GM19395 (cell line): Measurements from ENCODE around the gene FBXL17.

Experiments
- ATAC-seq: cut with Tn5 transposase; IDR thresholded peaks from one replicate; pipeline ENCODE4 v1.9.1; 2021; ENCODE audit warnings: mild to moderate bottlenecking, moderate library complexity; ENCODE audit not compliant: unreplicated experiment

The FBXL17 gene

DNA sequence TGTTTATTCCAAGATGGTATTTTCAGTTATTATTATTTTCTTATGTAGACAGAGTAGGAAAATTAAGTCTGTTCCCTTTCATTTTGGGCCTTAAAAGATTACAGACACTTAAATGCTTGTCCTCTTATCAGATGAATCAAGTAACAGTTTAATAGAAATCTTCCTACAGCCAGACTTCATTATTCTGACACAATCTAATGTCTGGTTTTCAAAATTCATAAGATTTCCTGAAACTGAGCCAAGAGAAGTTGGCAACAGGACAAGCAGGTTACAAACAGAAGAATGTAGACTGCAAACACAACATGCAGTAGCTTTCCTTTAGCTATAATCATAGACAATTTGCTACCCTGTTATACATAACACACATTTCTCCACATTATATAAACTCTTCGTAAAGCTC, 130.5 kb downstream of the FBXL17 start:
- ATAC-seq, result no peak

DNA sequence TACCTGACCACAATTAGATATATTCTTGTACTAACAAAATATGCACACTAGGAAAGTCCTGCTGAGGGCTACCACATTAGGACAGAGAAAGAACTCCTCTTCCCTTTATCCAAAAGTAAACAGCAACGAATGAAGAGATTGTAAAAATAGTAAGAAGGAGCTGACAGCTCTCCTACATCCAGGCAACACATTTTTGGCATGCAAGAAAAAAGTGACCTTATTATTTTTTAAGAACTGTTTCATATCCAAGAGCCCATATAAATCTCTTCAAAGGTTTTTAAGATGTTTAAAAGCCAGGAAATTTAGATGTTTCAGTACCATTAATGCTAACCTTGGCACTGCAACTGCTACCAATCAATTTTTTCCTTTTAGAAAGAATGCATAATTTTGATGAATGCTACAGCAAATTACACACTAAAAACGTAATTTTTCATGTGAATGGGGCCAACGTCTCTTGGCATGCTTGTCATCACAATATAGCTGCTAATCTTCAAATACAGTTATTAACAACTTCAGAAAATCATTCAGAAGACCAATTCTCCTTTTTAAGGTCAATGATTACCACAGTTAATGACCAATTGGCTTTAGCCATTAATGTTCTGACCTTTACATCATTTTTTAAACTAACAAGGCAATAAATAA, 132.0 kb downstream of the FBXL17 start:
- no peak for ATAC-seq

DNA sequence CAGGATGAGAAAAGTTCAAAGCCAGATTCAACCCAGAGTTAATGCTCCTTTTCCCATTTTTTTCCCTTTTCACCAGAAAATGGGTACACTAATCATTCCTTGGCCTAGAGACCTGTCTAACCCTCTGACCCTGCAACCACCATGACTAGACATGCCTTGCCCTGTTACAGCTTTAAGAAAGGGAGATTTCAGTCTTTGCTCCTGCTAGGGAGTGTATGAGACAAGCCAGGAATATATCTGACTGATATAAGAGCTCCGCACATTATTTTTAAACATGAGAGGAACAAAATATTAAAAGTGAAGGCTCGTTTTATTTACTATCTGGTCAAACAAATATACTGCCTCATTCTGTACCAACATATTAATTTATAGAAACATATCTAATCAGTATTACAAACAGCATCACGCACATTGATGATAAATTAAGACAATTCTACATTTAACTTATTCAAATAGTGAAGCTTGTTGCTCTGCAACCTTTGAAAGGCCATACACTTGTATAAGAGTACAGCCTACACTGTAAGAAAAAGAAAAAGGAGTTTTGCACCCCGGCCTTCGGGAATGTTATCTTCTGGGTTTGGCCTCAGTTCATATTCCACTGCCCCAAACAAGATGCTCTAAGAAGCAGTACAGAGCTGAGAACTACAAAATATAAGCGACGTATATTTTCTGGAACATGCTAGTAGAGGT, 132.7 kb downstream of the FBXL17 start:
- ATAC-seq, result no peak

DNA sequence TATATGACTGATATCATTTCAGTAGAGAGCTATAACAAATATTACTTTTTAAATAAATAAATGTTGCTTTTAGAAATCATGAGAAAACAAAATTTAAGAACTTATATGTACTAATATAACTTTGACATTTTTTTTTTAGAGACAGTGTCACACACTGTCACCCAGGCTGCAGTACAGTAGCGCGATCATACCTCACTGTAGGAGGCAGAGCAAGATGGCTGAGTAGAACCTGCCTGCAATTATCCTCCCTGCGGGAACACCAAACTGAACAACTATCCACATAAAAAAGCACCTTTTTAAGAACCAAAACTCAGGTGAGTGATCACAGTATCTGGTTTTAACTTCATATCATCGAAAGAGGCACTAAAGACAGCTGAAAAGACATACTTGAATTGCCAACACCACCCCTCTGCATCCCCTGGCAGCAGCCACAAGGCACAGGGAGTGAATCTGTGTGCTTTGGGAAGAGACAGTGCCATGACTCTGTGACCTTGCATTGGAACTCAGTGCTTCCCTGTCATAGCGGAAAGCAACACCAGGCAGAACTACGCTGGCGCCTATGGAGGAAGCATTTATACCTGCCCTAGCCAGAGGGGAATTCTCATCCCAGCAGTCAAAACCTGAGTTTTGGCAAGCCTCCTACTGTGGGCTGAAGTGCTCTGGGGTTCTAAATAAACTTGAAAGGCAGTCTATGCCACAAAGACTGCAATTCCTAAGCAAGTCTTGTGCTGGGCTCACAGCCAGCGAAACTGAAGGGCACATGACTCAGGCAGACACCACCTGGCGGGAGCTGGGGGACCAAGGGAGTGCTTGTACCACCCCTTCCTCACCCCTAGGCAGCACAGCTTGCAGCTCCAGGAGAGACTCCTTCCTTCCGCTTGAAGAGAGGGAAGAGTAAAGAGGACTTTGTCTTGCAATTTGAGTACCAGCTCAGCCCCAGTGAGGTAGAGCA, 142.7 kb downstream of the FBXL17 start:
- no peak for ATAC-seq

DNA sequence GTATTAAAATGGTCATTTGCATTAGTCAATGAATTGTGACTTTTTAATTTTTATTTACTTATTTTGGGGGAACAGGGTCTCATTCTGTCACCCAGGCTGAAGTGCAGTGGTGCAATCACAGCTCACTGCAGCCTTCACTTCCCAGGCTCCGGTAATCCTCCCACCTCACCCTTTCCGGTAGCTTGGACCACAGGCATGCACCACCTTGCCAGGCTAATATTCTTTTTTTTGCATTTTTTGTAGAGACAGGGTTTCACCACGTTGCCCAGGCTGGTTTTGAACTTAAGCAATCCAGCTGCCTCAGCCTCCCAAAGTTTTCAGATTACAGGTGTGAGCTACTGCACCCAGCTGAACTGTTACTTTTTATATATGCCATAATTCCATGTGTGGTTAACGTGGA, 143.4 kb downstream of the FBXL17 start:
- ATAC-seq, result no peak

DNA sequence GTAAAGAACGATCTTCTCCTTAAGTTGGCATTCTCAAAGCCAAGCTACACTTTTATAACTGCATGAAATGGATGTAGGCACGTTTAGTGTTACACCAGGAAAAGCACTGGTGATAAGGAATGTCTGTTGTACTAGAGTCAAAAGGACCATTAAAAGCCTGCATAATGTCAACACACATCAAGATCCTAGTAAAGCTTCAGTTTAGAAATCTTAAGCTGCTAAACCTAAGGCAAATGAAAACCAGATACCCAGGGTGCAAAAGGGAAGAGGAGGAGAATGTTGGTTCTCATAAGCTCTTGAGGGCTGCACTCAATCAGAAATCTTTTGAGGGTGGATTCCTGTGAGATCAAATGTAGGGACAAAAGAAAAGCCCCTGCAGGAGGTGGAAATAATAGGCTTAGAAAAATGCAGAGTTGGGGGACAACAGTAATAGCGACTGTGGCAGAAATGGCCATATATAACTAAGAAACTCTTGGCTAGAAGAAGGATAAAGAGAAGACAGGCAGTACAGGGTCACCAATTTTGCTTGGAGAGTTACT, 148.2 kb downstream of the FBXL17 start:
- no peak for ATAC-seq

DNA sequence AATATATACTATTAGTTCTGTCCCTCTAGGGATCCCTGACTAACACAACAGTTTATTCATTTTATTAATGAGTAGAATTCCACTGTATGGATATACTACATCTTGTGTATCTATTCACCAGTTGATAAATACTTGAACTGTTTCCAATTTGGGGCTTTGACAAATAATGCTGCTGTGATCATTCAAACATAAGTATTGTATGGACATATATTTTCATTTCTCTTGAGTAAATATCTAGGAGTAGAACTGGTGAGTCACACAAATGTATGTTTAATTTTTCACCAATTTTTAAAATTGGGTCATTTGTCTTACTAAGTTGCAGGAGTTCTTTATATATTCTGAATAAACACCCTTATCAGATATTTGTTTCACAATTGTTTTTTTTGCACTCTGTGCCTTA, 149.1 kb downstream of the FBXL17 start:
- no peak for ATAC-seq

DNA sequence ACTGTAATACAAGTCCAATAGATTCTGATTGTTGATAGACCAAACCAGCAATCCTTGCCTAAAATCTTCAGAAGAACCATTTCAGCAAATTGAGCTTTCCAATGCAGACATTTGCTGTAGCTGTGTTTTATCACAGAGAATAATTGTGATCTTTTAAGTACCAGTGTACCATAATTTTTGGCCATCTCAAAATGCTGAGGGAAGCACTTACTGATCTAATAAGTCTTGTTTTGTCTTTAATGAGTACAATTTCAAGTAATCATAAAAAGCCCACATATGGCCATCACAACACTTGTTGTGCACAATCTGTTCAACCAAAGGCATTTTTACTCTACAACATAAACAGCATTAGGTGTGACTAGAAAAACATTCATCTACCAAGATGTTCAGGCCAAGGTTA, 159.9 kb downstream of the FBXL17 start:
- ATAC-seq, result no peak

DNA sequence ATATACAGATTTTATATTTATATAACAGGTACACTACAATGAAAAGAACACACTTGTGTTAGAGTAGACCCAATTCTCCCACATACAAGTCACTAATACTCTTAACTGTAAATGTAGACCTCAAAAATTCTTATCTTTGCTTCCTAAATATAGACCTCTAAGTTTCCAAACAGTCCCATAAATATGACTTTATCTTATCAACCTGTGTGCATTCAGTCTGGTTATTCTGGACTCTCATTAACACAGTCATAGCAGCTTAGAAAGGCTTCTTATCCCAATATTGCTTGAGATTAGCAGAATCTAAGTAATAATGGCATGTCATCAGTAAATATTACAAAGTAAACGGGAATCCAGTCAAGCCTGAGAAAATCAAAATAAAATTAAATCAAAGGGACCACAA, 161.1 kb downstream of the FBXL17 start:
- ATAC-seq, result no peak

DNA sequence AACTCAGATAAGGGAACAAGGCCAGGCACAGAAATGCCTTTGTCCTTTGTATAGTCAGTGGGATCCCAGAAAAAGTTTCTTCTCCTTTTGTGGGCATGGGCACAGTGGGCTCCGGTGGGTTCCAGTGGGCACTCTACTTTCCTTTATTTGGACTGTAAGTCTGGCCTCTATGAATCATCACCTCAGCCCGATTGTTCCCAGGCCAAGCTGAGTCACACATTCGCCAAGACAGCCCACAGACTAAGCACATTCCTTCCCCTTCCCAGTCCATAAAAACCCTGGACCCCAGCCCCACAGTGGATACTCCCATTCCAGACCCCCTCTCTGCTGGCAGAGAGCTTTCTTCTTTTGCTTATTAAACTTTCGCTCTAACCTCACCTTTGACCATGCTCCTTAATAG, 165.0 kb downstream of the FBXL17 start:
- no peak for ATAC-seq

DNA sequence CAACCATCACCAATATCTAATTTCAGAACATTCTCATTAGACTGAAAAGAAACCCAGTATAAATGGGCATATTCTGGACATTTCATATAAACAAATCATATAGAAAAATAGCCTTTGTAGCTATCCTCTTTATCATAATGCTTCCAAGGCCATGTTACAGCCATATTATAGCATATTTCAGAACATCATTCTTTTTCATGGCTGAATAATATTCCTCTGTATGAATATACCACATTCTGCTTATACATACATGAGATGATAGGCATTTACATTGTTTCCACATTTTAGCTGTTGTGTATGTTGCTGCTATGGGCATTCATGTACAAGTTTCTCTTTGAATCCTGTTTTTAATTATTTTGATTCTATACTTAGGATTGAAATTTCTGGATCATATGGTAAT, 167.0 kb downstream of the FBXL17 start:
- ATAC-seq, result no peak

DNA sequence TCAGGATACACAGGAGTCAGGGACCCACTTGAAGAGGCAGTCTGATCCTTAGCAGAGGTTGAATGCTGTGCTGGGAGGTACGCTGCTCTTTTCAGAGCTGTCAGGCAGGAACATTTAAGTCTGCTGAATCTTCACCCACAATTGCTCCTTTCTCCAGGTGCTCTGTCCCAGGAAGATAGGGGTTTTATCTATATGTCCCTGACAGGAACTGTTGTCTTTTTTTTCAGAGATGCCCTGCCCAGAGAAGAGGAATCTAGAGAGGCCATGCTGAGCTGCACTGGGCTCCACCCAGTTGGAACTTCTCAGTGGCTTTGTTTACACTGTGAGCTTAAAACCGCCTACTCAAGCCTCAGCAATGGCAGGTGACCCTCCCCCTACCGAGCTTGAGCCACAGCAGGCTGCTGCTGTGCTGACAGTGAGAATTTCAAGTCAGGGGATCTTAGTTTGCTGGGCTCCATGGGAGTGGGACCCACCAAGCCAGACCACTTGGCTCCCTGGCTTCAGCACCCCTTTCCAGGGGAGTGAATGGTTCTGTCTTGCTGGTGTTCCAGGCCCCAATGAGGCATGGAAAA, 169.0 kb downstream of the FBXL17 start:
- ATAC-seq, result no peak

DNA sequence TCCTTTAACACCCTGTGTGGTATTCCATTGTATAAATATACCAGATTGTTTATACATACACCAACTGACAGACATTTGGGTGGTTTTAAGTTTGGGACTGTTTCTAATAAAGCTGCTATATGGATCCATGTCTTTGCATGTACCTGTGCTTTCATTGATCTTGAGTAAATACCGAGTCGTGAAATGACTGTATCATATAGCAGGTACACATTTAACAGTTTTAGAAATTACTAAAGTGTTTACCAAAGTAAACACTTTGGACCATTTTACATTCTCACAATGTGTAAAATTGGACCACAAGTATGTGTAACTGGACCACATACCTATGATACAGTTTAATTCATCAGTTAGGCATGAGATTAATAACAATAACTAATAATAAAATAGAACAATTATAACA, 175.2 kb downstream of the FBXL17 start:
- ATAC-seq, result no peak

DNA sequence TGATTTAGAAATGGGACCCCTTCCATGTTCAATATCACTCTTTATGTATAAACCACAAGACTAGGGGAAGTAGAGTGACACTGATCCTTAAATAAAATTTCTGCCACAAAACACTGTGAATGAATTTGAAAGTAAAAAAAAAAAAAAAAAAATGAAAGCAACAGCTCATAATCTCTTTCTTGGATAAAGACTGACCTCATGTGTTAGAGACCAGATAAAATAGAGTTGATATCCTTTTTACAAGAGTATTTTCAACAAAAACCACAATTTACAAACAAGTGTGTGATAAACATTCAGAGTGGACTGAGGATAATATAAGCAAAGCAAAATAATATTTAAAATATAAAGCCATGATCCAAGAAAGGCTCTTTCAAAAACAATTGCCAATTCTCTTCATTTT, 180.2 kb downstream of the FBXL17 start:
- no peak for ATAC-seq

DNA sequence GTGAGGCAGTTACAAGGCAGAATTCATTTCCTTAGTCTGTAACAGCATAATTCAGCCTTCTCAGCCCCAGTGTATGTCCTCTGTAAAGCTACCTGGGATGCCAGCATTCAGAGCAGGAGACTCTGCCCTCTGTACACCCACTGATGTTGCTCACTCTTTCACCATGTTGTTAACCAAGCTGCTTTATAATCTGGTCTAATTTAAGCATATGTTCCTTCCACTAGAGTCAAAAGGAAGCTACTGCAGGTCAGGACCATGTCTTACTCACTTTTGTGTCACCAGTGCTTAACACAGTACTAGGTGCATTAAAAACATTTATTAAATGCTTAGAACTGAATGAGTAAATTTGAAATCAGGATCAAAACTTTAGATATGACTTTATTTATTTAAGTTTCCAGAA, 185.6 kb downstream of the FBXL17 start:
- ATAC-seq, result no peak

DNA sequence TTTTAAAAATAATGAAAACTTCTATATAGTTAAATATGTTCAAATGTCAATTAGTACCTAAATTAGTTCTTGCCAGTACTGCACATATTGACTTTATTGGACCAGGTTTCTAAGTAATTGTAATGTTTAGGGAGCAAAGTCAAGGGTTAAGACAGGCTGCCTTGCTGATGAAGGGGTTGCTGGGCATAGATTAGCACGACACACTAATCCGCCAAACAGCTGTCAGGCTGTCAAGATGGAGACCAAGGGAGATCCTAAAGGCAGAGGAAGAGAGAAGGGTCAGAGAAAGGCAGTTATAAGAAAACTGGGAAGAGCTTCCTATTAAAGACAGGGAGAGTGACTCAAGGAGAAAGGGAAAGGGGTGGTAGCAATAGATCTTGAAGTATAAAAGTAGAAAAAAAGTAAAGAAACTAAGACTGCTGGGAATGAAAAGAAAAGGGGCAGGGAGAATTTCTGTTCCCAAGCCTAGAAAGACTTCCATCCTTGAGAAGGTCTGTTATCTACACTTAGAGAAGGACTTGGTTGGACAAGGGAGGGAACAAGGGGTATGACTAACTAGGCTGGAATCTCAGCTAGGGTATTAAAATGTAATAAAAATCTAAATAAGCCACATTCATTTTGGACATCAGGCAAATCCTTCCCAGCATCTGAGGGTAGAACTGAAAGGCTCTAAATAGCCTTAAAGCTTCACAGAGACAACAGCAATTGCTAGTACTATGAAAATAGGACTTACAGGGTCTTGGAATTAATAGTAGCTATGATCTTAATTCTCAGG, 188.7 kb downstream of the FBXL17 start:
- no peak for ATAC-seq

DNA sequence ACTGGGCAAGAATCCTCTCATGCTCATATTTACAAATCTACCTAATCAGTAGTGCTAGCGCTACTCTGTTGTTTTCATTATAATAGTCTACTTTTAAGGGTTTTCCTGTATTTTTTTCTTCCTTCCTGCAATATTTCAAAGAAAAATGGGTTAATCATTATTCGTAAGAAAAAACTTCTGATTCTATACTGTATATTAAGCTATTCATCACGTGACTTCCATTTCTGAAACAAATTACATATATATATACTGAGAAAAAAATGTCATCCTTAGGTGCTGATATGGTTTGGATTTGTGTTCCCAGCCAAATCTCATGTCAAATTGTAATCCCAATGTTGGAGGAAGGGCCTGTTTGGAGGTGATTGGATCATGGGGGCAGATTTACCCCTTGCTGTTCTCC, 197.0 kb downstream of the FBXL17 start:
- ATAC-seq, result no peak

DNA sequence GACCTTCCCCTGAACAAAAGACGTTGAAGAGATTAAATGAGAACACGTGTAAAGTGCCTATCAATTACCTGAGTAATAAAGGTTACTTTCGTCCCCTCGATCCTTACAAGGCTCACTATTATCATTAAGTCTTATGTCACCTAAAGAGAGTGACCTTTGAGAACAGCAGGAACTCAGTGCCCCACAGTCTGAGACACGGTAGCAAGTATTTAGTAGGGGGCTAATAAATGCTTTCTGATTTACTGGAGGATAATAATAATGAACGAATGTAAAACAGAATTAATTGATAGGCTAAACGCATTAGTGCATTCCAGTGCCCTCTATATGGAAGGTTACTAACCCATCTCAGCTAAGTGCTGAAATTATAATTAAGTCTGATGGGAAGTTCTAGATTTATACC, 199.9 kb downstream of the FBXL17 start:
- ATAC-seq, result no peak

DNA sequence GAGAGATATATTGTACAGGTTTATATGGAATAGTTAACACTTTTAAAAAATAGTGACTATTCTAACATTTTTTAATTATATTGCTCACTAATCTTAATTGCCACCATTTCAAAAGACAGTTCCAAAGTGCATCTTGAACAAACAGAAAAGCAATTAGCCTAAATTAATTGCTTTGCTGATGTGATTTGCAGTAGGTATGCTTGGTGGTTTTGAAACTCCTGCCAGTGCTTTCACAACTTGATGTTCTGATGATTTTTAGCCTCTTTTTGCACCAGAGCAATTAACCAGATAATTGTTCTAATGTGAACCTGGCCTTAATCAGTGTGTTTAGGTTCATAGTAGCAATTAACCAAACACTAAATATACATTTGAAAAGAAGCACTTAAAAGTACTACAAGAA, 207.6 kb downstream of the FBXL17 start:
- ATAC-seq, result no peak

DNA sequence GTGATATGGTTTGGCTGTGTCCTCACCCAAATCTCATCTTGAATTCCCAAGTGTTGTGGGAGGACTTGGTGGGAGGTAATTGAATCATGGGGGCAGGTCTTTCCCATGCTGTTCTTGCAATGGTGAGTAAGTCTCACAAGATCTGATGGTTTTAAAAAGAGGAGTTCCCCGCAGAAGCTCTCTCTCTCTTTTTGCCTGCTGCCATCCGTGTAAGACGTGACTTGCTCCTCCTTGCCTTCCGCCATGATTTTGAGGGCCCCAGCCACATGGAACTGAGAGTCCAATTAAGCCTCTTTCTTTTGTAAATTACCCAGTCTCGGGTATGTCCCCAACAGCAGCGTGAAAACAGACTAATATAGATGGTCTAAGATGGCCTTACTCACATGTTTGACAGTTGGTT, 210.1 kb downstream of the FBXL17 start:
- ATAC-seq, result no peak
